GM18505 (cell line): ENCODE results near the gene CYSRT1.
A peak's percentile ranks its signal among the peaks of the same experiment; 100 is the strongest.

Experiments
- ATAC-seq: cut with Tn5 transposase; IDR thresholded peaks from one replicate; pipeline ENCODE4 v1.9.1; 2021; ENCODE audit not compliant: unreplicated experiment
- POLR2A ChIP-seq: IDR thresholded peaks from 4 replicates; pipeline ENCODE4 v1.6.1; 2011; ENCODE audit warnings: borderline replicate concordance; ENCODE audit not compliant: insufficient read depth, insufficient read length; ENCODE audit errors: extremely low read depth

Gene CYSRT1

DNA sequence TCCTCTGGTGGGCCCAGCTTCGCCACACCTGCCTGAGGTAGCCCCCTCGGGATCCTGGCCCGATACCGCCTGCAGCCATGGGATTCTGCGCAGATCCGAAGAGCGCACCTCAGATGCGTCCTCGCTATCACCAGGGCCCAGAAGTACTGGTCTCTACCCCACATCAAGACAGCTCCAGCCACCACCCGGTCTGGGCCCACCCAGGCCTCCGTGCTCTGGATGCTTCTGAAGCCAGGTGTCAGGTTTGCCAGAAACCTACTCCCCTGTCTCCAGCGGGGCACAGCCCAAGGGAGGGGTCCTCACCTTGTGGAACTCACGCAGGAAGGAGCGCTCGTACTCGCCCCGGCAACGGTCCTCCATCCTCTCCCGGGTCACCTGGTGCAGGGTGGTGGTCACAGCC, 39.1 kb upstream of the CYSRT1 start:
- no peak for ATAC-seq
- TF ChIP-seq POLR2A: no peak

GRCh38 chr9:137186385-137186784, 38.6 kb upstream of the CYSRT1 start:
- TF ChIP-seq POLR2A: no peak
- ATAC-seq: no peak

DNA sequence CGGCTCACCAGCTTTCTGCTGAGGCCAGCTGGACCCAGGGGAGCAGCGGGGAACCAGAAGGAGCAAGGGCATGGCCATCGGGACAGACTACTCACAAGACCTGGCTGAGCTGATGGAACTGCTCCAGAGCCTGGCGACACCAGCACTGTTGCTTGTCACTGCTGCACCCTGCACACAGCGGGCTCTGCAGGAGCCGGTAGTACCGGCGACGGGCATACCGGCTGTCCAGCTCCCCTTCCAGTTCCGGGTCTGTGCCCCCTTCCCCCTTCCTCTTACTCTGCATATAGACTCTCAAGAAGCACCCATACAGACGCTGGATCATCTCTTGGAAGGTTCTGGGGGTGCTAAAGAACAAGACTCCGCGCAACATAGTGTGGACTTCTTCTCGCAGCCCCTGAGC, 37.6 kb upstream of the CYSRT1 start:
- no peak for TF ChIP-seq POLR2A
- no peak for ATAC-seq

DNA sequence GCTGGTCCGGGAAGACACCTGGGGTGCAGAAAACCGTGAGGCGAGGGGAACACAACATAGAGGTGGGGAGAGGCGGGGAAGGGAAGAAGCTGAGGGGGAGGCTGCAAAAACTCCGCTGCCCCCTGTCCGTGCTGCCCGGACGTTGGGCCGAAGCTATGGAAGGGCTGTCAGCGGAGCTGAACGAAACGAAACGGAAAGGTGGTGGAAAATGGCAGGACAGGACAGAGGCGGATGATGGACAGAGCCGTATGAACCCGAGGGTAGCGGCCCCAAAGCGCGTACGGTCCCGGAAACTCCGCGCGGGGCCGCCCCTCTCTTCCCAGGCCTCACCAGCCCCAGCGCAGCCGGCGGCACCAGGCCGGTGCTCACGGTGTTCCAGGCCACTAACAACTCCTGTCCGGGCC, 36.9 kb upstream of the CYSRT1 start:
- ATAC-seq: peak; percentile 3
- no peak for TF ChIP-seq POLR2A

GRCh38 chr9:137188490-137189296, 36.3 kb upstream of the CYSRT1 start, which contains the start of the genes ANAPC2 and SSNA1:
Gene ANAPC2, minus strand, starts transcription at chr9:137188560. Its CDS starts 28 bp downstream, at chr9:137188532.
Gene SSNA1, plus strand, starts transcription at chr9:137188676. Its CDS starts 51 bp downstream, at chr9:137188727.
- ATAC-seq: peak; percentile 79
- TF ChIP-seq POLR2A: peak; percentile 88

GRCh38 chr9:137189297-137190295, 35.4 kb upstream of the CYSRT1 start:
- no peak for TF ChIP-seq POLR2A
- no peak for ATAC-seq

DNA sequence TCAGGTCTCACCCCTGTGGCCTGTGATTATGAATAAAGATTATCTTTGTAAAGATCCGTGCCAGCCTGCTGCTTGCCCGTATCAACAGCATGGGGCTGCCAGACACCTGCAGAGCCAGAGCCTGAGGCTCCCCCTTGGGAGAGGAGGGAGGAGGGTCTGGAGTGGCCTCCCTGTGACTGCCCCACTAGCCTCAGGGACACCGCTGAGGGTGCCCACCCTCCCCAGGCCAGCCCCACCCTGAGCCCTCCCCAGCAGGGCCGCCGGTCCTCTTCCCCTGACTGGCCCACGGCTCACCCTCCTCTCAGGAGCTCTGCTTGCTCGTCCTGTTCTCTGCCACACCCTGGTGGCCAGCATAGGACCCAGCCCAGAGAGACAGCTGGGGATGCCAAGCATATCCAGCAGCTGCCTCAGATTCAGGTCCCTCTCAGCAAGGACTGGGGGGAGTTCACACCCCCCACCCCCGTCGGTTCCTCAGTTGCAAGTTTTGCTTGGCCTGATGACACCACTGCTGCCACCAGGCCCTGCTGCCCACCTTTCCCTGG, 34.6 kb upstream of the CYSRT1 start:
- no peak for TF ChIP-seq POLR2A
- no peak for ATAC-seq

DNA sequence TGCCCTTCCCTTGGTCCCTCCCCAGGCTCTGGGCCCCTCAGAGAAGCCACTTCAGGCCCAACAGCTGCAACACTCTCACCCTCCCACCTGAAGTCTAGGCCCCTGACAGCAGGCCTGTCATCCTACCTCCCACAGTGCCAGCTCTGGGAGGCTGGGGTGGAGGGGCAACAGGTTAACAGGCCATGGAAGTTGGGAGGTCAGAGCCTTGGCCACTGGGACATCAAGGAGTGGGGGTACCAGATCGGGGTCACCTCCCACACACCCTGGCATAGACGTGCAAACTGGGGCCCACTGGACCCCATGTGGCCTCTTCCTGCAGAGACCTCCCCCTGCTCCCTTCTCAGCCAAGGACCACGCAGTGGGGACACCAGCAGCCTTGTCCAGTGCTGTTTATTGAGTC, 33.7 kb upstream of the CYSRT1 start:
- no peak for TF ChIP-seq POLR2A
- ATAC-seq: no peak

GRCh38 chr9:137191691-137192447, 33.1 kb upstream of the CYSRT1 start:
- ATAC-seq: no peak
- no peak for TF ChIP-seq POLR2A

DNA sequence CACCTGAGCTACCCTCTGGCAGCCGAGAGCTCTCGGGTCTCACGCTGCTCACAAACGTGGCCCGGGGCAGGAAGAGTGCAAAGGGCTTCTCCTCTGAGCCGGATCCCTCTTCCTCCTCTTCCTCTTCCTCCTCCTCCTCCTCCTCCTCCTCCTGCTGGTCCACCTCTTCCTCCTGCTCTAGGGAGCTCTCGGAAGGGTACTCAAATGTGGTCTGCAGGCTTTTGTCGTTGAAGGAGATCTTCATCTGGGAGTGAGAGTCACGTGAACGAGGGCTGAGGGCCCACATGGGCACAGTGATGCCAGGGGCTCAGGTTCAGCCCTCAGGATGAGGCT, 32.6 kb upstream of the CYSRT1 start:
- no peak for ATAC-seq
- TF ChIP-seq POLR2A: no peak

- no peak for TF ChIP-seq POLR2A
- no peak for ATAC-seq
These were observed 32.1 kb upstream of the CYSRT1 start for GRCh38 chr9:137192859-137193258.

- TF ChIP-seq POLR2A: no peak
- ATAC-seq: no peak
These were observed 31.2 kb upstream of the CYSRT1 start for GRCh38 chr9:137193771-137194170.

DNA sequence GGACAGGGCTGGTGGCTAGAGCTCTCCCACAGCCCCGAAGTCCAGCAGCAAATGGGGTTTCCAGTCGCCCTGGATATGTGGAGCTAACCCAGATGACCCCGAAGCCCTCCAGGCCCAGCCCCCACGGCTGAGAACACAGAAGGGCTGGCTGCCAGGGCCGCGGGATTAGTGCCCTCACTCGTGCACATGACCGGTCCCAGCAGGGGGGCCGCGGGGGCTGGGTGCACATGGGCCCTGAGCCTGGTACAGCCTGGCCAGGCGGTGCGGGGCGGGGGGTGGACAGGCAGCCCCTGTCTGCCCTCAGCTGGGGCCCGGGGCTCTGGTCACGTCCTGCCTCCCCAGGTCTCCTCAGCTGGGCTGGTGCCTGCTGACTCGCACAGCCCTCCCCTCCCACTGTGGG, 30.6 kb upstream of the CYSRT1 start:
- no peak for ATAC-seq
- no peak for TF ChIP-seq POLR2A
